Stomach (tissue), 4 donors: ENCODE data around the gene LUZP1.

ENCODE experiments used
- POLR2A ChIP-seq, 4 donors: fragments of 450-650 bp; IDR thresholded peaks; one replicate each; pipeline ENCODE4 v1.6.1; 2016; ENCODE audit warnings: antibody characterized with exemption in 4 of 4, control low read depth in 2 of 4, mild to moderate bottlenecking in 1 of 4, moderate library complexity in 1 of 4
- POLR2AphosphoS5 ChIP-seq, 3 donors: sonication (generic); formaldehyde crosslinking; IDR thresholded peaks; one replicate each; pipeline ENCODE4 v1.6.1; 2016; ENCODE audit warnings: antibody characterized with exemption in 3 of 3
- TF ChIP-seq, protein P1 (sequence below), 7 experiments: fragments of 450-650 bp in 4 of 7; fragments of 200-600 bp in 3 of 7; sonication (generic) in 3 of 7; IDR thresholded peaks; one replicate each; pipeline ENCODE4 v1.5.1; 2016 to 2019; ENCODE audit warnings: antibody characterized with exemption in 7 of 7, control low read depth in 2 of 7, mild to moderate bottlenecking in 1 of 7

DNA sequence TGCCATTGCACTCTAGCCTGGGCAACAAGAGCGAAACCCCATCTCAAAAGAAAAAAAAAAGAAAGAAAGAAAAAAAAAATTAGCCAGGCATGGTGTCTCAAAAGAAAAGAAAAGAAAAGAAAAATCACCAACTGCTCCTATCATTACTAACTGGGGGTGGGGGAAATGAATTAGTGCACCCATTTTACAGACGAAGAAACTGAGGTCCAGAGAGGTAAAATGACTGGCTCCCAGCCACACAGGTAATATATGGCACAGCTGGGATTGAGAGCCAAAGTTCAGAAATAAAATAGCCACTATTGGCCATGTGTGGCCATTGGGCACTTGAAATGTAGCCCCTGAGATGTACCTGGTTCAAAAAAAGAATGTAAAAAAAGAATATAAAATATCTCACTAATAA, 39.9 kb upstream of the LUZP1 start:
- TF ChIP-seq, protein P1, sequence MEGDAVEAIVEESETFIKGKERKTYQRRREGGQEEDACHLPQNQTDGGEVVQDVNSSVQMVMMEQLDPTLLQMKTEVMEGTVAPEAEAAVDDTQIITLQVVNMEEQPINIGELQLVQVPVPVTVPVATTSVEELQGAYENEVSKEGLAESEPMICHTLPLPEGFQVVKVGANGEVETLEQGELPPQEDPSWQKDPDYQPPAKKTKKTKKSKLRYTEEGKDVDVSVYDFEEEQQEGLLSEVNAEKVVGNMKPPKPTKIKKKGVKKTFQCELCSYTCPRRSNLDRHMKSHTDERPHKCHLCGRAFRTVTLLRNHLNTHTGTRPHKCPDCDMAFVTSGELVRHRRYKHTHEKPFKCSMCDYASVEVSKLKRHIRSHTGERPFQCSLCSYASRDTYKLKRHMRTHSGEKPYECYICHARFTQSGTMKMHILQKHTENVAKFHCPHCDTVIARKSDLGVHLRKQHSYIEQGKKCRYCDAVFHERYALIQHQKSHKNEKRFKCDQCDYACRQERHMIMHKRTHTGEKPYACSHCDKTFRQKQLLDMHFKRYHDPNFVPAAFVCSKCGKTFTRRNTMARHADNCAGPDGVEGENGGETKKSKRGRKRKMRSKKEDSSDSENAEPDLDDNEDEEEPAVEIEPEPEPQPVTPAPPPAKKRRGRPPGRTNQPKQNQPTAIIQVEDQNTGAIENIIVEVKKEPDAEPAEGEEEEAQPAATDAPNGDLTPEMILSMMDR (IDR thresholded peaks at IDR 0.05), result no peak
- TF ChIP-seq POLR2AphosphoS5 (IDR thresholded peaks at IDR 0.05) (no peak), POLR2A (IDR thresholded peaks at IDR 0.05) (no peak)
